LNCAP (cell line): ENCODE results near the gene SEC31A.

Experiments used
- CTCF ChIP-seq: fragments of 450-650 bp; IDR thresholded peaks from 2 replicates; pipeline ENCODE4 v1.5.1; 2017; ENCODE audit warnings: mild to moderate bottlenecking

SEC31A gene

GRCh38 chr4:82890901-82891706 is at the start of gene SEC31A:
Gene SEC31A (minus strand): TSS chr4:82891153. CDS start chr4:82881936, 9,217 bp downstream.
- TF ChIP-seq CTCF = peak; percentile 19; the same call in 1 of the 2 replicates

DNA sequence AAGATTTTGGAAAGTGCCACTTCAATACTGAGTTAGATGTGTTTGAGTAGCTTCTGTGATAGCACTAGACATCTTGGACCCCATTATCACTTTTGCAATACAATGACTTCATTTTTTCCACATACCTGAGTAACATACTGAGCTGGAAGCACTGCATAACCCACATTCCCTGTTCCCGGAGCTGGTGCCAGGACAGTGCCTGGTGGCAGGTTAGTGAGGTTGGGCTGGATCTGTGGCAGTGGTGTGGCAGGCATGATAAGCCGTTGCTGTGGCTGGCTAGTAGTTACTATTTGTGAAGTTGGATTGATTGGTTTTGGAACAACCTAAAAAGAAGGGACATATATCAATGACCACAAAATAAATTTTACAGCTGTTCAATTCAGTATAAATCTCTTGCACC is 48.5 kb upstream of the SEC31A start:
- TF ChIP-seq CTCF = no peak

GRCh38 chr4:82934441-82934840 is 43.5 kb upstream of the SEC31A start:
- no peak for TF ChIP-seq CTCF

- no peak for TF ChIP-seq CTCF
These were observed 40.1 kb upstream of the SEC31A start for GRCh38 chr4:82930848-82931755.

DNA sequence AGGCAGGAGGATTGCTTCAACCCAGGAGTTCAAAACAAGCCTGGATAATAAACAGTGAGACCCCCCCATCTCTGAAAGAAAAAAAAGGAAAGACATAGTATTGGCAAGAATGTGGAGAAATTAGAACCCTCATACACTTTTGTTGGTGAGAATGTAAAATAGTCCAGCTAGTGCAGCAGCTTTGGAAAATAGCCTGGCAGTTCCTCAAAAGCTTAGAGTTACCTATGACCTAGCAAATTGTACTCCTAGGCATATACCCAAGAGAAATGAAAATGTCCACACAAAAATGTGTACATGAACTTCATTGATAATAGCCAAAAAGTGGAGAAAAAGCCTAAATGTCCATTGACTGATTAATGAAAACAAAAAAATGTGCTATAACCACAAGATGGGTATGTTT is 30.8 kb upstream of the SEC31A start:
- TF ChIP-seq CTCF = no peak

- no peak for TF ChIP-seq CTCF
These were observed 28.4 kb upstream of the SEC31A start for GRCh38 chr4:82919386-82919785.

GRCh38 chr4:82918091-82918490 is 27.1 kb upstream of the SEC31A start:
- no peak for TF ChIP-seq CTCF
